Thoracic aorta (tissue), 2 donors: ENCODE results near the gene MTMR2. TPM values are rescaled to one million over a fixed set of nuclear protein-coding genes. Genes with fewer than 3 reads are reported as not detected.
A peak's percentile ranks its signal among the peaks of the same experiment; 100 is the strongest.

Experiments
- ATAC-seq: fragments of 150-250 bp; one replicate; pipeline ENCODE4 v1.8.0; 2017; ENCODE audit warnings: low read depth; ENCODE audit not compliant: insufficient number of reproducible peaks, low FRiP score
- DNase-seq: peaks from one replicate; pipeline ENCODE4 v3.0.0-alpha.2; 2020; ENCODE audit warnings: low spot score
- H3K27ac ChIP-seq, 2 donors: fragments of 200-600 bp; sonication (generic); 1 replicate in 1 of 2; 2 replicates in 1 of 2; pipeline ENCODE4 v1.5.1; 2016; ENCODE audit warnings: mild to moderate bottlenecking in 2 of 2, moderate library complexity in 2 of 2
- H3K27me3 ChIP-seq: fragments of 200-600 bp; sonication (generic); replicated peaks from 2 replicates; pipeline ENCODE4 v1.6.0; 2016; ENCODE audit warnings: mild to moderate bottlenecking; ENCODE audit not compliant: insufficient read depth
- H3K36me3 ChIP-seq: fragments of 200-600 bp; sonication (generic); one replicate; pipeline ENCODE4 v1.5.1; 2016
- H3K4me1 ChIP-seq, 2 donors: fragments of 200-600 bp; sonication (generic); 1 replicate in 1 of 2; 2 replicates in 1 of 2; pipeline versions ENCODE4 v1.5.1 to v1.6.0; 2016; ENCODE audit warnings: low read depth in 2 of 2, mild to moderate bottlenecking in 1 of 2; ENCODE audit not compliant: control insufficient read depth in 1 of 2
- H3K4me3 ChIP-seq: fragments of 200-600 bp; sonication (generic); 2 replicates; pipeline ENCODE4 v1.5.1; 2016; ENCODE audit warnings: mild to moderate bottlenecking
- H3K9me3 ChIP-seq: fragments of 200-600 bp; sonication (generic); 2 replicates; pipeline ENCODE4 v1.5.1; 2016
- CTCF ChIP-seq: fragments of 200-600 bp; sonication (generic); IDR thresholded peaks from one replicate; pipeline ENCODE4 v1.5.1; 2019; ENCODE audit warnings: antibody characterized with exemption
- total RNA-seq, 2 donors: library from RNA; depleted of rRNA; stranded (reverse); fragments of >200 nt; gene quantifications; one replicate each; pipeline versions ENCODE4 v1.1.0 to v1.2.3, GENCODE V29; 2016

The MTMR2 gene
- total RNA-seq, 2 donors from 2014 or later: 38.2 to 38.9 TPM

DNA sequence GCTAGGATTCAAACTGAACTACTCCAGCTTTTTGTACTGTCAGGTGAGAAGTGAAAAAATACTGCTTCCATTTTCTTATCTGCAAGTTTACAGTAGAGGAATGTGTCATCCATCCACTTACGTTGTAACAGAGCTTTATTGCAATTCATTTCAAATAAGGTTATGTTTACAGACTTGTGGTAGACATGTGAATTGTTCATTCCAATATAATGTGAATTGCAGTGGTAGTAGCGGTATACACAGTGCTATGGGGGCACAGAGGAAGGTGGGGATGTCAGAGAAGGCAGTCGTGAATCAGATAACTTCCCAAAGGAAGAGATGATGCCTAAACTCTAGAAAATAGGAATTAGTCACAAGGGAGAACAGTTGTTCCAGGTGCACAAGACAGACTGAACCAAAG lies 91.1 kb downstream of the MTMR2 start:
- ATAC-seq (no peak), DNase-seq (no peak)
- no peak overlapping the region for H3K27ac ChIP-seq
- H3K9me3 ChIP-seq: no peaks in the 10 kb centered on the region
- peaks cover 22% of the 10 kb centered on the region for H3K36me3 ChIP-seq
- H3K4me1 ChIP-seq: peaks cover 0 to 6% of the 10 kb centered on the region in 2 donors
- no peaks in the 10 kb centered on the region for H3K27me3 ChIP-seq
- H3K4me3 ChIP-seq: no peak overlapping the region
- no peak for TF ChIP-seq CTCF

GRCh38 chr11:95831198-95831883 lies 92.6 kb downstream of the MTMR2 start:
- Histone ChIP-seq H3K27me3 (no peaks in the 10 kb centered on the region), H3K4me1 (peaks cover 0 to 6% of the 10 kb centered on the region in 2 donors), H3K4me3 (no peak overlapping the region), H3K27ac (no peak overlapping the region), H3K9me3 (no peaks in the 10 kb centered on the region), H3K36me3 (peaks cover 19% of the 10 kb centered on the region)
- ATAC-seq: no peak
- no peak for TF ChIP-seq CTCF
- DNase-seq: no peak

- Histone ChIP-seq H3K27me3 (no peaks in the 10 kb centered on the region), H3K4me1 (no peaks in the 10 kb centered on the region), H3K9me3 (no peaks in the 10 kb centered on the region), H3K4me3 (no peak overlapping the region), H3K36me3 (peaks cover 17% of the 10 kb centered on the region), H3K27ac (no peak overlapping the region)
- DNase-seq: no peak
- TF ChIP-seq CTCF: no peak
- no peak for ATAC-seq
Observed at GRCh38 chr11:95829580-95830259, 94.2 kb downstream of the MTMR2 start.

GRCh38 chr11:95827696-95828095 lies 96.2 kb downstream of the MTMR2 start:
- Histone ChIP-seq H3K36me3 (peaks cover 13% of the 10 kb centered on the region), H3K27ac (no peak overlapping the region), H3K4me1 (no peaks in the 10 kb centered on the region), H3K4me3 (no peak overlapping the region), H3K27me3 (no peaks in the 10 kb centered on the region), H3K9me3 (no peaks in the 10 kb centered on the region)
- ATAC-seq (no peak), DNase-seq (no peak)
- no peak for TF ChIP-seq CTCF

- H3K36me3 ChIP-seq: peaks cover 8% of the 10 kb centered on the region
Observed at GRCh38 chr11:95821640-95822039, 102.3 kb downstream of the MTMR2 start.

More at GRCh38 chr11:95821640-95822039, 102.3 kb downstream of the MTMR2 start:
- no peak for DNase-seq
- Histone ChIP-seq H3K27ac (peak overlapping the region; percentile 8 to 39), H3K27me3 (no peaks in the 10 kb centered on the region), H3K9me3 (no peaks in the 10 kb centered on the region), H3K4me3 (no peak overlapping the region), H3K4me1 (no peaks in the 10 kb centered on the region)
- no peak for TF ChIP-seq CTCF
- no peak for ATAC-seq
